Activated effector memory CD4-positive, alpha-beta T cell treated with Interleukin-2 at 50 U/mL for 16 hours (primary cell): ENCODE results near the gene PRKCH.

ENCODE experiments used
- DNase-seq: peaks from one replicate; pipeline ENCODE4 v3.0.0-alpha.2; 2020

The PRKCH gene

GRCh38 chr14:61559641-61560201, 238.3 kb downstream of the PRKCH start:
- DNase-seq, result no peak

- DNase-seq, result no peak
Observed at GRCh38 chr14:61560323-61560722, 238.9 kb downstream of the PRKCH start.

- no peak for DNase-seq
Observed at GRCh38 chr14:61561104-61561503, 239.7 kb downstream of the PRKCH start.

GRCh38 chr14:61561657-61562276, 240.4 kb downstream of the PRKCH start:
- DNase-seq, result no peak

GRCh38 chr14:61562321-61563161, 241.2 kb downstream of the PRKCH start:
- DNase-seq, result no peak

GRCh38 chr14:61563162-61563511, 241.8 kb downstream of the PRKCH start:
- no peak for DNase-seq

- DNase-seq, result no peak
Observed at GRCh38 chr14:61563880-61564617, 242.7 kb downstream of the PRKCH start.

GRCh38 chr14:61564618-61565091, 243.3 kb downstream of the PRKCH start:
- DNase-seq, result no peak

- DNase-seq, result no peak
Observed at GRCh38 chr14:61565181-61565580, 243.8 kb downstream of the PRKCH start.

- DNase-seq, result no peak
Observed at GRCh38 chr14:61565836-61566536, 244.6 kb downstream of the PRKCH start.

GRCh38 chr14:61566537-61567225, 245.3 kb downstream of the PRKCH start:
- DNase-seq, result no peak

GRCh38 chr14:61567838-61568571, 246.6 kb downstream of the PRKCH start:
- no peak for DNase-seq

- peak; percentile 30 for DNase-seq
Observed at GRCh38 chr14:61568572-61569011, 247.2 kb downstream of the PRKCH start.

- DNase-seq, result no peak
Observed at GRCh38 chr14:61569308-61569707, 247.9 kb downstream of the PRKCH start.

- DNase-seq, result no peak
Observed at GRCh38 chr14:61569812-61570548, 248.6 kb downstream of the PRKCH start.

GRCh38 chr14:61570549-61571290, 249.3 kb downstream of the PRKCH start:
- DNase-seq, result no peak

GRCh38 chr14:61571917-61572316, 250.5 kb downstream of the PRKCH start:
- no peak for DNase-seq

GRCh38 chr14:61573321-61573720, 251.9 kb downstream of the PRKCH start:
- no peak for DNase-seq

GRCh38 chr14:61573748-61574513, 252.6 kb downstream of the PRKCH start:
- DNase-seq, result no peak
